OCI-LY1 (cell line): ENCODE measurements around the gene WDR62.

ENCODE experiments used
- H2AFZ ChIP-seq: fragments of 200-600 bp; sonication (generic), shearing (Covaris generic); 2 replicates; pipeline ENCODE4 v1.6.0; 2014; ENCODE audit warnings: antibody characterized with exemption, mild to moderate bottlenecking, low read length
- H3F3A ChIP-seq: fragments of 200-600 bp; sonication (generic), shearing (Covaris generic); 2 replicates; pipeline ENCODE4 v1.6.0; 2014; ENCODE audit warnings: mild to moderate bottlenecking, antibody characterized with exemption, low read length, moderate library complexity; ENCODE audit not compliant: insufficient read depth
- H3K27ac ChIP-seq: fragments of 200-600 bp; sonication (generic); 2 replicates; pipeline ENCODE4 v1.5.1; 2014; ENCODE audit warnings: low read length, mixed run types, mild to moderate bottlenecking, low read depth; ENCODE audit not compliant: poor library complexity, severe bottlenecking
- H3K27me3 ChIP-seq: fragments of 200-600 bp; sonication (generic); 2 replicates; pipeline ENCODE4 v1.6.0; 2014; ENCODE audit warnings: antibody characterized with exemption, mild to moderate bottlenecking, low read length, moderate library complexity; ENCODE audit not compliant: insufficient read depth
- H3K36me3 ChIP-seq: fragments of 200-600 bp; sonication (generic); 2 replicates; pipeline ENCODE4 v1.6.1; 2014; ENCODE audit warnings: mild to moderate bottlenecking, antibody characterized with exemption, low read length, moderate library complexity, mixed read lengths; ENCODE audit not compliant: insufficient read depth
- H3K4me1 ChIP-seq: fragments of 200-600 bp; sonication (generic); 2 replicates; pipeline ENCODE4 v1.5.1; 2014; ENCODE audit warnings: mild to moderate bottlenecking, low read length, moderate library complexity; ENCODE audit not compliant: insufficient read depth, severe bottlenecking
- H3K4me2 ChIP-seq: fragments of 200-600 bp; sonication (generic), shearing (Covaris generic); 2 replicates; pipeline ENCODE4 v1.6.1; 2014; ENCODE audit warnings: low read length
- H3K4me3 ChIP-seq: fragments of 200-600 bp; sonication (generic); 2 replicates; pipeline ENCODE4 v1.5.1; 2014; ENCODE audit warnings: low read length, low read depth, mild to moderate bottlenecking, mixed read lengths; ENCODE audit not compliant: poor library complexity, severe bottlenecking
- H3K79me2 ChIP-seq: fragments of 200-600 bp; shearing (Covaris generic); 2 replicates; pipeline ENCODE4 v1.6.1; 2016; ENCODE audit warnings: mixed run types, low read length, mixed read lengths; ENCODE audit not compliant: insufficient read depth
- H3K9ac ChIP-seq: fragments of 200-600 bp; sonication (generic), shearing (Covaris generic); 2 replicates; pipeline ENCODE4 v1.6.1; 2014; ENCODE audit warnings: mild to moderate bottlenecking, low read length, mixed read lengths
- H3K9me2 ChIP-seq: fragments of 200-600 bp; sonication (generic), shearing (Covaris generic); 2 replicates; pipeline ENCODE4 v1.6.1; 2014; ENCODE audit warnings: low read depth, mild to moderate bottlenecking, low read length, mixed read lengths
- H3K9me3 ChIP-seq: fragments of 200-600 bp; shearing (Covaris generic); 2 replicates; pipeline ENCODE4 v1.6.1; 2014; ENCODE audit warnings: low read length, mixed read lengths
- H4K20me1 ChIP-seq: fragments of 200-600 bp; sonication (generic), shearing (Covaris generic); 2 replicates; pipeline ENCODE4 v1.6.0; 2016; ENCODE audit warnings: mild to moderate bottlenecking, low read length; ENCODE audit not compliant: insufficient read depth
- EZH2 ChIP-seq: fragments of 200-600 bp; sonication (generic), shearing (Covaris generic); IDR thresholded peaks from 2 replicates; pipeline ENCODE4 v1.8.0; 2017; ENCODE audit warnings: borderline replicate concordance, mixed run types, mild to moderate bottlenecking, antibody characterized with exemption, low read length, moderate library complexity, mixed read lengths
- TF ChIP-seq, protein P1 (sequence below): fragments of 200-600 bp; sonication (generic), shearing (Covaris generic); IDR thresholded peaks from 2 replicates; pipeline ENCODE4 v1.5.1; 2017; ENCODE audit warnings: mild to moderate bottlenecking, antibody characterized with exemption, low read length, moderate library complexity, mixed read lengths

Gene WDR62

DNA sequence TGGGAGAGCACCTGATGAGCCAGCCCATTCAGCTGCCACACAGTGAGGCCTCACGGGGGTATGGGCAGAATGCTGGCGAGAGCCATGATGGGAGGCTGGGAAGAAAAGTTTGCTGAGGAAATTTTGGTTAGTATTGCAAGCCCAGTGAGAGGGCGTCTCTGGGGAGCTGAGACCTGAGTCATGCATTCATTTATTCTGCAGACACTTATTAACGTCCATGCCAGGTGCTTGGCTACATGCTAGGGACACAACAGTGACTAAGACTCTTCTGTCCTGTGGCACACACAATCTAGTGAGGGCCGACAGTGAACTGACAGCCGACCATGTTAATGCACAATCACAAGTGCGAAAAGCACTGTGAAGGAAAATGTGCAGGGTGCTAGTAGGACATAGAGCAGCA, 27.2 kb downstream of the WDR62 start:
- Histone ChIP-seq H3K4me1 (no peaks in the 10 kb centered on the region), H3K9me2 (no peaks in the 10 kb centered on the region), H3K4me3 (no peak overlapping the region), H3K27me3 (no peaks in the 10 kb centered on the region), H3K9me3 (no peaks in the 10 kb centered on the region), H3K79me2 (no peaks in the 10 kb centered on the region), H2AFZ (no peak overlapping the region), H3K36me3 (peaks cover 84% of the 10 kb centered on the region), H3K4me2 (no peak overlapping the region), H3K27ac (no peak overlapping the region), H3K9ac (no peak overlapping the region), H4K20me1 (no peaks in the 10 kb centered on the region), H3F3A (no peaks in the 10 kb centered on the region)
- no peak for TF ChIP-seq EZH2
- TF ChIP-seq, protein P1, sequence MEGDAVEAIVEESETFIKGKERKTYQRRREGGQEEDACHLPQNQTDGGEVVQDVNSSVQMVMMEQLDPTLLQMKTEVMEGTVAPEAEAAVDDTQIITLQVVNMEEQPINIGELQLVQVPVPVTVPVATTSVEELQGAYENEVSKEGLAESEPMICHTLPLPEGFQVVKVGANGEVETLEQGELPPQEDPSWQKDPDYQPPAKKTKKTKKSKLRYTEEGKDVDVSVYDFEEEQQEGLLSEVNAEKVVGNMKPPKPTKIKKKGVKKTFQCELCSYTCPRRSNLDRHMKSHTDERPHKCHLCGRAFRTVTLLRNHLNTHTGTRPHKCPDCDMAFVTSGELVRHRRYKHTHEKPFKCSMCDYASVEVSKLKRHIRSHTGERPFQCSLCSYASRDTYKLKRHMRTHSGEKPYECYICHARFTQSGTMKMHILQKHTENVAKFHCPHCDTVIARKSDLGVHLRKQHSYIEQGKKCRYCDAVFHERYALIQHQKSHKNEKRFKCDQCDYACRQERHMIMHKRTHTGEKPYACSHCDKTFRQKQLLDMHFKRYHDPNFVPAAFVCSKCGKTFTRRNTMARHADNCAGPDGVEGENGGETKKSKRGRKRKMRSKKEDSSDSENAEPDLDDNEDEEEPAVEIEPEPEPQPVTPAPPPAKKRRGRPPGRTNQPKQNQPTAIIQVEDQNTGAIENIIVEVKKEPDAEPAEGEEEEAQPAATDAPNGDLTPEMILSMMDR = no peak

DNA sequence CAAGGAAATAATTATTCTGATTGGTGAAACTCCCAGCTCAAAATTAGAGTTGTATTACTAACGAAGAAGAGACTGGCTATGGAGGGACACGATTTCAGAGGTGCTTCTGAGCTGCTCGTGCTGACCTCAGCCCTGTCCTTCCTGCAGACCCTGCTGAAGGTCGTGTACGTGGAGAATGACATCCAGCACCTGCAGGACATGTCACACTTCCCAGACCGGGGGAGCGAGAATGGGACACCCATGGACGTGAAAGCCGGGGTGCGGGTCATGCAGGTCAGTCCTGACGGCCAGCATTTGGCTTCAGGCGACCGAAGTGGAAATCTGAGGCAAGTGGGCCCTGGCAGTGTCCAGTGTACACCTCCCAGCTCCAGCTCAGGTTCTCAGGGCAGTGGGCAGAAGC, 28.2 kb downstream of the WDR62 start:
- Histone ChIP-seq H3K27ac (no peak overlapping the region), H3K9ac (no peak overlapping the region), H3K4me3 (no peak overlapping the region), H3K36me3 (peaks cover 80% of the 10 kb centered on the region), H2AFZ (no peak overlapping the region), H3K9me3 (no peaks in the 10 kb centered on the region), H3K27me3 (no peaks in the 10 kb centered on the region), H3K79me2 (no peaks in the 10 kb centered on the region), H3K9me2 (no peaks in the 10 kb centered on the region), H3K4me2 (no peak overlapping the region), H3F3A (no peaks in the 10 kb centered on the region), H4K20me1 (no peaks in the 10 kb centered on the region), H3K4me1 (no peaks in the 10 kb centered on the region)
- TF ChIP-seq EZH2 = no peak
- TF ChIP-seq, protein P1 = no peak

DNA sequence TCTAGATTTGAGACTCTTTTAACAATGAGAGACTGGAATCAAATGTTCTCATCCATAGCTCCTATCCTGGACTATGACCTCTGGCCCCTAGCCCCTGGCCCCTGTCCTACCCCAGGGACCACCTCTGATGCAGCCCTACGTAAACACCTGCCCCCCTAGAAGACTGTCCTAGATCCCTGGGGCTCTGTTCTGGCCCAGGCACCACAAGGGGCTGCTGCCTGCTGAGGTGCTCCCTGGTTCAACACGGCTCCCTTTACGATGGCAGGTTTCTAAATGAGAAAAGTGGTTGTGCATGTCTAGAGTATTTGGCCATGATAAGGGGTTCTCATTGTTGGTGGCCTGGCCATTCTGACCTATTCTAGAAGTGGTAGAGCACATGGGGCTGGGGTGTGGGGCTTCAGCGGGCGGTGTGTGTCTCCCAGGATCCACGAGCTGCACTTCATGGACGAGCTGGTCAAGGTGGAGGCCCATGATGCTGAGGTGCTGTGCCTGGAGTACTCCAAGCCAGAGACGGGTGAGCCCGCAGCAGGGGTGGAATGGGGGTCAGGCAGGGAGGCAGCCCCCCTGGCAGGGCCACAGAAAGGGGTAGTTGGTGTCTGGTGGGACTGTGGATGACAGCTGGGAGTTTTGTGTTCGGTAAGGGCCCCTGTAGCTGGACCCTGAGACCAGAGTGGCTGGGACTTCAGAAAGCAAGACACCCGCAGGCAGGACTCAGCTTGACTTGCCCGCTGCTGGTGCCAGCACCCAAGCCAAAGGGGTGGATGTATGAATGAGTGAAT, 29.7 kb downstream of the WDR62 start:
- Histone ChIP-seq H3K4me1 (no peaks in the 10 kb centered on the region), H3K79me2 (no peaks in the 10 kb centered on the region), H3K4me3 (no peak overlapping the region), H3K36me3 (peaks cover 87% of the 10 kb centered on the region), H3K9me2 (no peaks in the 10 kb centered on the region), H3K9ac (no peak overlapping the region), H3K27me3 (no peaks in the 10 kb centered on the region), H2AFZ (no peak overlapping the region), H3K27ac (no peak overlapping the region), H3F3A (no peaks in the 10 kb centered on the region), H3K4me2 (no peak overlapping the region), H4K20me1 (no peaks in the 10 kb centered on the region), H3K9me3 (no peaks in the 10 kb centered on the region)
- TF ChIP-seq, protein P1 = no peak
- no peak for TF ChIP-seq EZH2
